ENCODE data around the gene CTDSPL.

CTDSPL gene

GRCh38 chr3:37892927-37893600, 31.4 kb downstream of the CTDSPL start:
- DNase-seq, result no peak

GRCh38 chr3:37896827-37897226, 35.1 kb downstream of the CTDSPL start:
- no peak for DNase-seq

GRCh38 chr3:37897763-37898162, 36.1 kb downstream of the CTDSPL start:
- DNase-seq, result no peak

- DNase-seq, result no peak
Observed at GRCh38 chr3:37898424-37898823, 36.7 kb downstream of the CTDSPL start.

- DNase-seq, result no peak
Observed at GRCh38 chr3:37899101-37899707, 37.5 kb downstream of the CTDSPL start.

- DNase-seq, result no peak
Observed at GRCh38 chr3:37899711-37900306, 38.1 kb downstream of the CTDSPL start.

GRCh38 chr3:37901721-37902120, 40.0 kb downstream of the CTDSPL start:
- no peak for DNase-seq

GRCh38 chr3:37902674-37903073, 41.0 kb downstream of the CTDSPL start:
- no peak for DNase-seq

- no peak for DNase-seq
Observed at GRCh38 chr3:37903320-37903719, 41.6 kb downstream of the CTDSPL start.

GRCh38 chr3:37903734-37904133, 42.1 kb downstream of the CTDSPL start:
- DNase-seq, result no peak

- DNase-seq, result no peak
Observed at GRCh38 chr3:37904601-37905000, 42.9 kb downstream of the CTDSPL start.

GRCh38 chr3:37905346-37905745, 43.7 kb downstream of the CTDSPL start:
- no peak for DNase-seq

- DNase-seq, result no peak
Observed at GRCh38 chr3:37905987-37906674, 44.5 kb downstream of the CTDSPL start.

GRCh38 chr3:37906734-37907282, 45.1 kb downstream of the CTDSPL start:
- DNase-seq, result no peak

- DNase-seq, result no peak
Observed at GRCh38 chr3:37907371-37907770, 45.7 kb downstream of the CTDSPL start.

- no peak for DNase-seq
Observed at GRCh38 chr3:37907906-37908305, 46.2 kb downstream of the CTDSPL start.

GRCh38 chr3:37909067-37909911, 47.6 kb downstream of the CTDSPL start:
- DNase-seq, result peak in 1 of 2 donors; percentile 3

GRCh38 chr3:37910671-37911400, 49.2 kb downstream of the CTDSPL start:
- DNase-seq, result no peak

- DNase-seq, result no peak
Observed at GRCh38 chr3:37912052-37912733, 50.5 kb downstream of the CTDSPL start.

- DNase-seq, result no peak
Observed at GRCh38 chr3:37913522-37913921, 51.8 kb downstream of the CTDSPL start.

GRCh38 chr3:37916685-37917084, 55.0 kb downstream of the CTDSPL start:
- DNase-seq, result no peak

Data from CD4-positive, alpha-beta T cell treated with Interferon alpha-2 for 1 hour (primary cell).